HCT116 (cell line): ENCODE results near the gene PPM1D. TPM values are rescaled to one million over a fixed set of nuclear protein-coding genes. Genes with fewer than 3 reads are reported as not detected.

Experiments
- ATAC-seq: fragments of 200-7000 bp; cut with Tn5 transposase; 2 replicates; pipeline ENCODE4 v1.9.1; 2020; ENCODE audit warnings: mild to moderate bottlenecking, moderate library complexity
- BruUV-seq: library from RNA; stranded (reverse); fragments of 400-500 nt; replicated peaks from 2 replicates; lab custom pipeline; 2021; lab: Mats Ljungman, UMichigan
- CTCF ChIA-PET: fragments of 300-600 bp; sonication (Branson Sonifier 250); formaldehyde crosslinking; loops from one replicate; lab custom pipeline; 2021; ENCODE audit warnings: antibody characterized with exemption; lab: Charles Lee
- POLR2A ChIA-PET: fragments of 300-600, 350-600 bp; sonication (Branson Sonifier 250); formaldehyde crosslinking; loops from one replicate; lab custom pipeline; 2021; ENCODE audit warnings: antibody characterized with exemption; lab: Charles Lee
- RAD21 ChIA-PET, 2 experiments: fragments of 300-600 bp; sonication (Branson Sonifier 250); formaldehyde crosslinking; loops; one replicate each; lab custom pipeline; 2023; ENCODE audit warnings: low total read pairs in 2 of 2; ENCODE audit not compliant: uncharacterized antibody in 2 of 2, unreplicated experiment in 2 of 2, low non-redundant PET in 1 of 2; lab: Charles Lee
- DNase-seq: peaks from one replicate; pipeline ENCODE4 v3.0.0-alpha.2; 2010; ENCODE audit warnings: low read depth, low spot score
- H2AFZ ChIP-seq: fragments of 200-600 bp; shearing (Covaris generic), sonication (generic); 2 replicates; pipeline ENCODE4 v1.6.1; 2017; ENCODE audit warnings: low read depth, mixed run types, mixed read lengths, antibody characterized with exemption, low read length; ENCODE audit not compliant: poor library complexity, severe bottlenecking
- H3K27ac ChIP-seq: 2 replicates; pipeline ENCODE4 v1.5.1; 2012; ENCODE audit warnings: low read depth, low read length
- H3K27me3 ChIP-seq: fragments of 200-600 bp; sonication (generic); 2 replicates; pipeline ENCODE4 v1.6.1; 2016; ENCODE audit warnings: mixed run types, low read length, mixed read lengths; ENCODE audit not compliant: insufficient read depth
- H3K36me3 ChIP-seq, 2 experiments: fragments of 200-500 bp in 1 of 2; fragments of 200-600 bp in 1 of 2; sonication (Bioruptor generic) in 1 of 2; sonication (generic) in 1 of 2; 2 replicates each; pipeline versions ENCODE4 v1.5.1 to v1.6.1; 2014 to 2016; ENCODE audit warnings: low read length in 2 of 2, inconsistent platforms in 1 of 2, mixed read lengths in 1 of 2, mixed run types in 1 of 2; ENCODE audit not compliant: insufficient read depth in 2 of 2, control insufficient read depth in 1 of 2
- H3K4me1 ChIP-seq, 2 experiments: fragments of 200-600 bp in 1 of 2; sonication (generic) in 1 of 2; 2 replicates each; pipeline versions ENCODE4 v1.5.1 to v1.6.1; 2012 to 2017; ENCODE audit warnings: low read length in 2 of 2, inconsistent platforms in 1 of 2, mild to moderate bottlenecking in 1 of 2, mixed read lengths in 1 of 2, mixed run types in 1 of 2, moderate library complexity in 1 of 2; ENCODE audit not compliant: insufficient read depth in 2 of 2, control insufficient read depth in 1 of 2
- H3K4me2 ChIP-seq: fragments of 200-600 bp; sonication (generic); 2 replicates; pipeline ENCODE4 v1.6.1; 2017; ENCODE audit warnings: mixed run types, low read length, mixed read lengths
- H3K4me3 ChIP-seq, 2 experiments: fragments of 200-600 bp in 1 of 2; sonication (generic) in 1 of 2; replicated peaks in 1 of 2; 2 replicates each; pipeline ENCODE4 v1.5.1; 2011 to 2016; ENCODE audit warnings: low read length in 2 of 2, control low read depth in 1 of 2, low read depth in 1 of 2, mild to moderate bottlenecking in 1 of 2, mixed read lengths in 1 of 2, mixed run types in 1 of 2
- H3K79me2 ChIP-seq: fragments of 200-600 bp; sonication (generic); 2 replicates; pipeline ENCODE4 v1.6.1; 2017; ENCODE audit warnings: mild to moderate bottlenecking, mixed run types, low read length, moderate library complexity, mixed read lengths; ENCODE audit not compliant: insufficient read depth
- H3K9ac ChIP-seq: fragments of 200-600 bp; sonication (generic); 2 replicates; pipeline ENCODE4 v1.6.1; 2016; ENCODE audit warnings: low read length, mixed read lengths
- H3K9me2 ChIP-seq: fragments of 200-600 bp; sonication (generic), shearing (Covaris generic); 2 replicates; pipeline ENCODE4 v1.6.1; 2017; ENCODE audit warnings: mixed run types, mild to moderate bottlenecking, moderate library complexity; ENCODE audit not compliant: insufficient read depth
- H3K9me3 ChIP-seq, 2 experiments: fragments of 200-500 bp in 1 of 2; fragments of 200-600 bp in 1 of 2; sonication (Bioruptor generic) in 1 of 2; sonication (generic) in 1 of 2; 2 replicates each; pipeline ENCODE4 v1.6.1; 2014 to 2017; ENCODE audit warnings: low read length in 2 of 2, mixed read lengths in 2 of 2, inconsistent platforms in 1 of 2, low read depth in 1 of 2, mild to moderate bottlenecking in 1 of 2, mixed run types in 1 of 2, moderate library complexity in 1 of 2; ENCODE audit not compliant: control insufficient read depth in 1 of 2, insufficient read depth in 1 of 2
- H4K20me1 ChIP-seq: fragments of 200-600 bp; sonication (generic), shearing (Covaris generic); 2 replicates; pipeline ENCODE4 v1.6.1; 2017; ENCODE audit warnings: mixed run types, mild to moderate bottlenecking, moderate library complexity; ENCODE audit not compliant: insufficient read depth
- CBX3 ChIP-seq: IDR thresholded peaks from 2 replicates; pipeline ENCODE4 v1.6.1; 2012; ENCODE audit warnings: low read depth
- CTCF ChIP-seq, 3 experiments: fragments of 200-600 bp in 1 of 3; sonication (generic) in 1 of 3; IDR thresholded peaks in 2 of 3; conservative IDR thresholded peaks in 1 of 3; 2 replicates each; pipeline ENCODE4 v1.5.1; 2012 to 2017; ENCODE audit warnings: low read depth in 2 of 3, low read length in 2 of 3, antibody characterized with exemption in 1 of 3, borderline replicate concordance in 1 of 3, control low read depth in 1 of 3, mild to moderate bottlenecking in 1 of 3, mixed read lengths in 1 of 3, mixed run types in 1 of 3, moderate library complexity in 1 of 3; ENCODE audit not compliant: insufficient read depth in 1 of 3
- POLR2A ChIP-seq: IDR thresholded peaks from 2 replicates; pipeline ENCODE4 v1.7.0; 2011; ENCODE audit warnings: borderline replicate concordance; ENCODE audit not compliant: insufficient read depth, insufficient read length; ENCODE audit errors: extremely low read depth
- SIN3A ChIP-seq: IDR thresholded peaks from 2 replicates; pipeline ENCODE4 v1.6.1; 2012; ENCODE audit warnings: low read depth
- SP1 ChIP-seq: IDR thresholded peaks from 2 replicates; pipeline ENCODE4 v1.6.1; 2012; ENCODE audit warnings: low read depth
- SRF ChIP-seq: IDR thresholded peaks from 2 replicates; pipeline ENCODE4 v1.6.1; 2012; ENCODE audit warnings: low read depth
- ZFX ChIP-seq: fragments of 450-650 bp; IDR thresholded peaks from 2 replicates; pipeline ENCODE4 v1.6.1; 2017
- intact Hi-C: fragments of 100-400 bp; cut with micrococcal nuclease; formaldehyde crosslinking; loops from 2 replicates; pipeline ENCODE4 v1.10.0; 2022
- total RNA-seq: library from RNA; stranded (reverse); gene quantifications from one replicate; pipeline ENCODE4 v1.2.1, GENCODE V29; 2021; ENCODE audit not compliant: unreplicated experiment
- TF ChIP-seq, protein P1 (sequence below): IDR thresholded peaks from 2 replicates; pipeline ENCODE4 v1.6.1; 2012

The PPM1D gene
- total RNA-seq, 1 experiment from 2014 or later = 29.1 TPM

DNA sequence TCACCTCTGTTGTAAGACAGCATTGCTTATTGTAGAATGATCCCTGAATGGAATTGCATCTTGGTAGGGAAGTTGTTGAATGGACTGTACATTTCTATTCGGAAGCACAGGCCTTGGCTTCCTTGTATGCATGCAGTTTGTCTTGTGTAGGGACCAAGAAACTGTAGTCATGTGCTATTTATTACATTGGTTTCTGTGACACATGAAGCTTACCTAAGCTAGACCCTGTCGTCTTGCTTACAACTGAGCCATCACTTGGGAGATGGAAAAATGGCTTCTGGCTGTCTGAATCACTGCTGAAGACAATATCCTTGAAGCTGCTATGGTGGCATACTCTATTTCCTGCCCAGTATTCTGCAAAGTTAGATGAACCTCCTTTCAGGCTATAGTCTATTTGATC is 29.1 kb downstream of the PPM1D start:
- intact Hi-C loops = no loop called here
- peaks cover 23% of the 10 kb centered on the region; the same call in 1 of the 2 replicates for H3K79me2 ChIP-seq
- ATAC-seq = no peak
- RAD21 ChIA-PET = no interaction called here
- H3K27ac ChIP-seq = no peak overlapping the region
- no peak overlapping the region for H3K4me3 ChIP-seq
- no peak overlapping the region for H3K4me2 ChIP-seq
- POLR2A ChIA-PET = no interaction called here
- no TSS peak for BruUV-seq
- no peak overlapping the region for H2AFZ ChIP-seq
- H3K27me3 ChIP-seq = no peaks in the 10 kb centered on the region
- H3K9me2 ChIP-seq = no peaks in the 10 kb centered on the region
- CTCF ChIA-PET = interaction anchor here (0.7 to 1.8 kb wide), 2 partner anchors 9 to 92 kb away, joined by 3 to 8 read pairs; no protein-coding TSS in a partner anchor
- H4K20me1 ChIP-seq = no peaks in the 10 kb centered on the region
- peaks cover 0 to 9% of the 10 kb centered on the region in 2 experiments; a peak in 1 of 4 replicates for H3K36me3 ChIP-seq
- H3K4me1 ChIP-seq = no peaks in the 10 kb centered on the region
- H3K9ac ChIP-seq = no peak overlapping the region
- no peaks in the 10 kb centered on the region for H3K9me3 ChIP-seq
- no peak for TF ChIP-seq POLR2A
- no peak for TF ChIP-seq SIN3A
- TF ChIP-seq CTCF (IDR thresholded peaks at IDR 0.05 in 2 of 3, conservative IDR thresholded peaks at IDR 0.05 in 1 of 3; ENCODE audit: borderline replicate concordance in 1 of 3, insufficient read depth in 1 of 3, low read depth in 2 of 3, low read length in 2 of 3) = no peak
- TF ChIP-seq SP1 = no peak
- TF ChIP-seq, protein P1, sequence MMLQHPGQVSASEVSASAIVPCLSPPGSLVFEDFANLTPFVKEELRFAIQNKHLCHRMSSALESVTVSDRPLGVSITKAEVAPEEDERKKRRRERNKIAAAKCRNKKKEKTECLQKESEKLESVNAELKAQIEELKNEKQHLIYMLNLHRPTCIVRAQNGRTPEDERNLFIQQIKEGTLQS = no peak
- TF ChIP-seq CBX3 = no peak
- no peak for TF ChIP-seq SRF
- no peak for DNase-seq

GRCh38 chr17:60630352-60630751 is 30.4 kb downstream of the PPM1D start:
- peaks cover under 1 to 13% of the 10 kb centered on the region in 2 experiments; a peak in 3 of 4 replicates for H3K36me3 ChIP-seq
- TF ChIP-seq ZFX = no peak
- TF ChIP-seq, all 23 proteins: peak for 0
- BruUV-seq = no TSS peak
- CTCF ChIA-PET = interaction anchor here (1.8 kb wide), 1 partner anchor 8 kb away, joined by 8 read pairs; no protein-coding TSS in a partner anchor
- no peaks in the 10 kb centered on the region for H4K20me1 ChIP-seq
- no peaks in the 10 kb centered on the region for H3K4me1 ChIP-seq
- H3K27ac ChIP-seq = no peak overlapping the region
- H3K4me3 ChIP-seq = no peak overlapping the region
- DNase-seq = no peak
- no peak overlapping the region for H2AFZ ChIP-seq
- RAD21 ChIA-PET = no interaction called here
- peaks cover 23% of the 10 kb centered on the region; the same call in 1 of the 2 replicates for H3K79me2 ChIP-seq
- H3K9me2 ChIP-seq = no peaks in the 10 kb centered on the region
- ATAC-seq = no peak
- no peaks in the 10 kb centered on the region for H3K27me3 ChIP-seq
- no peaks in the 10 kb centered on the region for H3K9me3 ChIP-seq
- intact Hi-C loops = loop anchor here (10.0 kb wide), 2 partner anchors 396 to 486 kb away; partner anchors contain the start of gene CA4
- POLR2A ChIA-PET = interaction anchor here (1.4 kb wide), 1 partner anchor 30 kb away, joined by 4 read pairs; the partner anchor contains the start of gene PPM1D
- H3K9ac ChIP-seq = no peak overlapping the region
- H3K4me2 ChIP-seq = no peak overlapping the region
